Esophagus muscularis mucosa (tissue), 4 donors: ENCODE results near the gene PRDM16. TPM values are rescaled to one million over a fixed set of nuclear protein-coding genes. Genes with fewer than 3 reads are reported as not detected.

Experiments used
- DNase-seq: peaks from one replicate; pipeline ENCODE4 v3.0.0-alpha.2; 2017; ENCODE audit errors: extremely low spot score
- H3K27ac ChIP-seq, 4 donors: fragments of 200-600 bp; sonication (generic); replicated peaks in 1 of 4; 1 replicate in 3 of 4; 2 replicates in 1 of 4; pipeline ENCODE4 v1.5.1; 2016 to 2019; ENCODE audit warnings: mild to moderate bottlenecking in 1 of 4
- H3K27me3 ChIP-seq, 4 donors: fragments of 200-600 bp; sonication (generic); one replicate each; pipeline versions ENCODE4 v1.5.1 to v1.6.0; 2016 to 2019
- H3K36me3 ChIP-seq, 4 donors: fragments of 200-600 bp; sonication (generic); one replicate each; pipeline ENCODE4 v1.5.1; 2016 to 2019
- H3K4me1 ChIP-seq, 4 donors: fragments of 200-600 bp; sonication (generic); one replicate each; pipeline ENCODE4 v1.5.1; 2016 to 2019
- H3K4me3 ChIP-seq, 4 donors: fragments of 200-600 bp; sonication (generic); 1 replicate in 2 of 4; 2 replicates in 2 of 4; pipeline ENCODE4 v1.5.1; 2016 to 2019; ENCODE audit warnings: mild to moderate bottlenecking in 4 of 4, moderate library complexity in 1 of 4
- H3K9me3 ChIP-seq, 4 donors: fragments of 200-600 bp; sonication (generic); 1 replicate in 3 of 4; 2 replicates in 1 of 4; pipeline ENCODE4 v1.5.1; 2016 to 2019
- EP300 ChIP-seq: sonication (generic); formaldehyde crosslinking; IDR thresholded peaks from one replicate; pipeline ENCODE4 v1.6.1; 2017; ENCODE audit warnings: antibody characterized with exemption
- POLR2A ChIP-seq: fragments of 450-650 bp; IDR thresholded peaks from one replicate; pipeline ENCODE4 v1.6.1; 2017; ENCODE audit warnings: antibody characterized with exemption, moderate library complexity, mild to moderate bottlenecking, low read depth
- POLR2AphosphoS5 ChIP-seq, 2 donors: sonication (generic); formaldehyde crosslinking; IDR thresholded peaks; one replicate each; pipeline ENCODE4 v1.6.1; 2017; ENCODE audit warnings: antibody characterized with exemption in 2 of 2
- WGBS: methylation state at CpG from one replicate; pipeline ENCODE4 v1.1.5; 2018; 5-methylcytosine and 5-hydroxymethylcytosine counted together
- intact Hi-C: fragments of 100-400 bp; cut with DNase I; formaldehyde crosslinking; loops from one replicate; pipeline ENCODE4 v1.15.1; 2023
- total RNA-seq, 4 donors: library from RNA; depleted of rRNA; stranded (reverse); fragments of >200 nt; gene quantifications; one replicate each; pipeline versions ENCODE4 v1.1.0 to v1.2.1, GENCODE V29; 2016
- TF ChIP-seq, protein P1 (sequence below), 3 experiments: fragments of 200-600 bp in 2 of 3; fragments of 450-650 bp in 1 of 3; sonication (generic) in 2 of 3; IDR thresholded peaks; one replicate each; pipeline ENCODE4 v1.5.1; 2017 to 2019; ENCODE audit warnings: antibody characterized with exemption in 3 of 3, mild to moderate bottlenecking in 2 of 3, moderate library complexity in 1 of 3

Gene PRDM16
- total RNA-seq, 4 donors from 2014 or later = 1.2 to 4.4 (median 2.2) TPM

DNA sequence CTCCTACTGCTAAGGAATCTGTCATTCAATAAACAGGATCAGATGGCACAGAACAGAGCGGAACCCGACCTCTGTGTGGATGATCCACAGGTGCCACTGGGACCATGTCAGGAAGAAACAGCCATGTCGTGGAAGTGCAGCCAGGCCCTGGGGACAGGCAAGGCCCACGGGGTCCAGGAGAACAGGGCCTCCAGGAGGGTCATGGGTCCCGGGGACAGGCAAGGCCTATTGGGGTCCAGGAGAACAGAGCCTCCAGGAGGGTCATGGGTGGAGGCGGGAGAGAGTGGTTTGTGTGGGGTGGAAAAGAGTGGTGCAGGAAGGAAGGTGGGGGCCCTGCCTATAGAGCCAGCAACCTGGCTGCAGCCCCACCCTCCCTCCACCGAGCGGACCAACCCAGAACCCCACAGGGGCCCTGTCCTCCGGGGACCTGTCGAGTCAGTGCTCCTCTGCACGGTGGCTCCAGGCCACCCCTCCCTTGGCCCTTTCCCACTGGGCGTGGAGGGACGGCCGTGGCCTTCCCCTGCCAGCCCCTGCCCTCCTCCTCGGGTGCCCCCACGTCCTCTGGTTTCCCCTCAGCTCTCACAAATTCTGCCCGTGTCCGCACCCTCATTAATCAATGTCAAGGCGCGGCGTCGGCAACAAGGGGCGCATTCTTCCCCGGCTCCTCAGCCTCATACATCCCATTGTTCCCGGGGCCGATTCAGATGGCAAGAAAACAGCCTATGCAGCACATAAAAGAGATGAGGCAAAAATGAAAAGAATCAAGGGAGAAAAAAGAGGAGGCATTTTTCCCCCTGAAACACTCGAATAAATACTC, 146.4 kb downstream of the PRDM16 start:
- TF ChIP-seq, protein P1, sequence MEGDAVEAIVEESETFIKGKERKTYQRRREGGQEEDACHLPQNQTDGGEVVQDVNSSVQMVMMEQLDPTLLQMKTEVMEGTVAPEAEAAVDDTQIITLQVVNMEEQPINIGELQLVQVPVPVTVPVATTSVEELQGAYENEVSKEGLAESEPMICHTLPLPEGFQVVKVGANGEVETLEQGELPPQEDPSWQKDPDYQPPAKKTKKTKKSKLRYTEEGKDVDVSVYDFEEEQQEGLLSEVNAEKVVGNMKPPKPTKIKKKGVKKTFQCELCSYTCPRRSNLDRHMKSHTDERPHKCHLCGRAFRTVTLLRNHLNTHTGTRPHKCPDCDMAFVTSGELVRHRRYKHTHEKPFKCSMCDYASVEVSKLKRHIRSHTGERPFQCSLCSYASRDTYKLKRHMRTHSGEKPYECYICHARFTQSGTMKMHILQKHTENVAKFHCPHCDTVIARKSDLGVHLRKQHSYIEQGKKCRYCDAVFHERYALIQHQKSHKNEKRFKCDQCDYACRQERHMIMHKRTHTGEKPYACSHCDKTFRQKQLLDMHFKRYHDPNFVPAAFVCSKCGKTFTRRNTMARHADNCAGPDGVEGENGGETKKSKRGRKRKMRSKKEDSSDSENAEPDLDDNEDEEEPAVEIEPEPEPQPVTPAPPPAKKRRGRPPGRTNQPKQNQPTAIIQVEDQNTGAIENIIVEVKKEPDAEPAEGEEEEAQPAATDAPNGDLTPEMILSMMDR (IDR thresholded peaks at IDR 0.05) = no peak
- TF ChIP-seq POLR2A (no peak), POLR2AphosphoS5 (IDR thresholded peaks at IDR 0.05) (no peak), EP300 (no peak)
- WGBS = 62% methylated on average over 27 of the region's 27 CpGs
- no peak for DNase-seq
- Histone ChIP-seq H3K4me3 (no peak overlapping the region), H3K27ac (peak overlapping the region in 1 of 4 donors; percentile 30), H3K36me3 (no peaks in the 10 kb centered on the region), H3K9me3 (no peaks in the 10 kb centered on the region), H3K4me1 (peaks cover 17 to 37% (median 21%) of the 10 kb centered on the region in 4 donors), H3K27me3 (peaks cover 0 to 78% (median 3%) of the 10 kb centered on the region in 4 donors)
- intact Hi-C loops = no loop called here

GRCh38 chr1:3216015-3216391, 147.0 kb downstream of the PRDM16 start:
- DNase-seq = no peak
- Histone ChIP-seq H3K9me3 (no peaks in the 10 kb centered on the region), H3K36me3 (no peaks in the 10 kb centered on the region), H3K27ac (no peak overlapping the region), H3K4me3 (no peak overlapping the region), H3K4me1 (peaks cover 17 to 43% (median 21%) of the 10 kb centered on the region in 4 donors), H3K27me3 (peaks cover 0 to 82% (median 3%) of the 10 kb centered on the region in 4 donors)
- 82% methylated on average over 7 of the region's 7 CpGs for WGBS
- TF ChIP-seq POLR2AphosphoS5 (IDR thresholded peaks at IDR 0.05) (no peak), EP300 (no peak), POLR2A (no peak)
- TF ChIP-seq, protein P1 (IDR thresholded peaks at IDR 0.05) = no peak
- intact Hi-C loops = no loop called here

DNA sequence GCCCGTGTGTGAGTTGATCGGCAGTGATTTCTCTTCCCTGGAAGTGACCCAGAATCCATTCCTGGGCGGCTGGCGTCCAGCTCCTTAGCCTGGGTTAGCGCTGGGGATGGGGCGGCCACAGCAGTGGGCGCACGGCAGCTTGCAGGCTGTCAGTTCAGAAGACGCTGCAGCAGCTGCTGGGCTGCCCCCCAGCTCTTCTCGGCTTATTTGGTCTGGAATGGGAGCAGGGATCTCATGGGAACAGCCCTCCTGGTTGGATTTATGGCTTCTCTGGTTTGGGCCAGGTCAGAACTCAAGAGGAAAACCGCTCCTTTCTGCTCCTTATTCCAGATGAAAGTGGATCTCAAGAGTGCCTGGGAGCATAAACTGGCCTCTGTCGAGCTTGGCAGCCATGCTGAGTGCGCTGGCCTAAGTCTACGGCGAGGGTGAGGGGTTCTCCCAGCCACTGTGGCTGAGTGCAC, 148.2 kb downstream of the PRDM16 start:
- H3K4me3 ChIP-seq = no peak overlapping the region
- no peak for DNase-seq
- intact Hi-C loops = no loop called here
- peaks cover 0 to 88% (median 3%) of the 10 kb centered on the region in 4 donors for H3K27me3 ChIP-seq
- H3K27ac ChIP-seq = no peak overlapping the region
- H3K4me1 ChIP-seq = peaks cover 17 to 52% (median 25%) of the 10 kb centered on the region in 4 donors
- 56% methylated on average over 6 of the region's 15 CpGs for WGBS
- no peaks in the 10 kb centered on the region for H3K9me3 ChIP-seq
- H3K36me3 ChIP-seq = no peaks in the 10 kb centered on the region
- no peak for TF ChIP-seq EP300
- TF ChIP-seq, protein P1 (IDR thresholded peaks at IDR 0.05) = no peak

DNA sequence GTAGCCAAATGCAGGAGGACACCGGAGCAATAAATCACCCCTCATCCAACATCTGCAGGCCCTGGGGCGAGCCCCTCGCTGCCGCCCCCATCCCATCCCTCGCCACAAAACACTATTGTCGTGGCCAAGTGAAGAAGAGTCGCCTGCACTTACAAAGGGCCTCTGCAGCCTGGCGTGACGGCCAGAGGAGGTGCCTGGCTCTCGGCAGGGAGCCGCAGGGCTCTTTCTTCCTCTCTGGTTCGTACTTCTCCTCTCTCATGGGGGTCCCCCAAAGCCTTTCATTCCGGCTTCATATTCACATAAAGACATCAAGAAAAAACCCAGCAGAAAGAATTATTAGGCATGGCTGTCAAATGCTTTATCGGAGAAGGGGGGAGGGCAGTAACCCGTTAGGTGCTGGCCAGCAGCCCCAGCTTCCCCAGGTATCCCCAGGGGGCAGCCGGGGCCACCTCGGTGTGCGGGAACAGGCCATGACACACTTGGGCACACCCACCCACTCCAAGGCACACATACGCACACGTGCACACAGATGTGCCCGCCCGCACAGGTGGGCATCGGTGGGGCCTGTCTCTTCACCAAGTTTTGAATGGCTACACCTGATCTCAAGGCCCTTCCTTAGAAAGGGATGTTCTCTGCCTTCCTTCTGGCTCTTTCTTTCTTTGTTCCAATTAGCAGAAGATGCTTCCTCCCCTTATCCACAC, 149.1 kb downstream of the PRDM16 start:
- intact Hi-C loops = no loop called here
- TF ChIP-seq POLR2AphosphoS5 (IDR thresholded peaks at IDR 0.05) = no peak
- no peak for TF ChIP-seq POLR2A
- TF ChIP-seq, protein P1 (IDR thresholded peaks at IDR 0.05) = no peak
- no peak for TF ChIP-seq EP300
- DNase-seq = no peak
- H3K27ac ChIP-seq = no peak overlapping the region
- H3K9me3 ChIP-seq = no peaks in the 10 kb centered on the region
- peaks cover 0 to 88% (median 3%) of the 10 kb centered on the region in 4 donors for H3K27me3 ChIP-seq
- no peaks in the 10 kb centered on the region for H3K36me3 ChIP-seq
- H3K4me1 ChIP-seq = peaks cover 17 to 54% (median 25%) of the 10 kb centered on the region in 4 donors
- 73% methylated on average over 23 of the region's 23 CpGs for WGBS
- H3K4me3 ChIP-seq = no peak overlapping the region
